AG04449 (cell line): ENCODE measurements around the gene UNC119.

Source experiments
- CTCF ChIA-PET: fragments of 350-600 bp; formaldehyde crosslinking; extraction: SDS; loops from one replicate; lab custom pipeline; 2021; ENCODE audit warnings: antibody characterized with exemption; lab: Yijun Ruan, JAX
- POLR2A ChIA-PET: fragments of 400-600, 350-600 bp; formaldehyde crosslinking; extraction: SDS; loops from one replicate; lab custom pipeline; 2020; ENCODE audit warnings: antibody characterized with exemption, inconsistent platforms; lab: Yijun Ruan, JAX
- DNase-seq: peaks from one replicate; pipeline ENCODE4 v3.0.0-alpha.2; 2010; ENCODE audit warnings: low read depth, low spot score
- H3K4me3 ChIP-seq: 2 replicates; pipeline ENCODE4 v1.5.1; 2011; ENCODE audit warnings: low read depth, mild to moderate bottlenecking, control low read depth, low read length
- TF ChIP-seq, protein P1 (sequence below): IDR thresholded peaks from one replicate; pipeline ENCODE4 v1.5.1; 2011; ENCODE audit warnings: mild to moderate bottlenecking, moderate library complexity, low read length, control low read depth, inconsistent platforms; ENCODE audit not compliant: insufficient read depth; ENCODE audit errors: missing control alignments

The UNC119 gene

DNA sequence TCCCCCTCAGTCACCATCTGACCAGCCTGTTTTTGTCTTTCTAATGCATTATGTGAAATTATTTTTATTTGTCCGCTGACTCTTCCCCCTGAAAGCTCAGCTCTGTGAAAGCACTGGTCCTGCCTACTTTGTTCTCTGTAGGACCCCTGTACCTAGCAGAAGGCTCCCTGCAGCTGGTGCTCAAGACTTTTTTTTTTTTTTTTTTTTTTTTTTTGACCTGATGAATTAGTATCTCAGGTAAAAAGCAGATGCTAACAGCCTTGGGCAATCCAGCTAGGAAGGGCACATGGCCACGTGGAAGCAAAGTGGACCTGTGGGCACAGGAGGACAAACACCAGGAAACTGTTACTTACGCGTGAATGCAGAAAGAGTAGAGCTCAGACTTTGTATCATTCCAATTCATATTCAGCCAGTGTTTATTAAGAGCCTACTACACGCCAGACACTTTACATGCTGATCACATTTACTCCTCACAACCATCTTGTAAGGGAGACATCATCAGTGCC lies 629 bp upstream of the UNC119 start:
- ChIA-PET CTCF (interaction anchor here (1.4 to 8.9 kb wide), 2 partner anchors 16 to 58 kb away, joined by 5 to 107 read pairs; no protein-coding TSS in a partner anchor), POLR2A (interaction anchor here (1.0 kb wide), 1 partner anchor 18 kb away, joined by 4 read pairs; the partner anchor contains the start of gene PIGS)
- H3K4me3 ChIP-seq = no peak overlapping the region; the same call in 1 of the 2 replicates
- TF ChIP-seq, protein P1, sequence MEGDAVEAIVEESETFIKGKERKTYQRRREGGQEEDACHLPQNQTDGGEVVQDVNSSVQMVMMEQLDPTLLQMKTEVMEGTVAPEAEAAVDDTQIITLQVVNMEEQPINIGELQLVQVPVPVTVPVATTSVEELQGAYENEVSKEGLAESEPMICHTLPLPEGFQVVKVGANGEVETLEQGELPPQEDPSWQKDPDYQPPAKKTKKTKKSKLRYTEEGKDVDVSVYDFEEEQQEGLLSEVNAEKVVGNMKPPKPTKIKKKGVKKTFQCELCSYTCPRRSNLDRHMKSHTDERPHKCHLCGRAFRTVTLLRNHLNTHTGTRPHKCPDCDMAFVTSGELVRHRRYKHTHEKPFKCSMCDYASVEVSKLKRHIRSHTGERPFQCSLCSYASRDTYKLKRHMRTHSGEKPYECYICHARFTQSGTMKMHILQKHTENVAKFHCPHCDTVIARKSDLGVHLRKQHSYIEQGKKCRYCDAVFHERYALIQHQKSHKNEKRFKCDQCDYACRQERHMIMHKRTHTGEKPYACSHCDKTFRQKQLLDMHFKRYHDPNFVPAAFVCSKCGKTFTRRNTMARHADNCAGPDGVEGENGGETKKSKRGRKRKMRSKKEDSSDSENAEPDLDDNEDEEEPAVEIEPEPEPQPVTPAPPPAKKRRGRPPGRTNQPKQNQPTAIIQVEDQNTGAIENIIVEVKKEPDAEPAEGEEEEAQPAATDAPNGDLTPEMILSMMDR = no peak
- no peak for DNase-seq

DNA sequence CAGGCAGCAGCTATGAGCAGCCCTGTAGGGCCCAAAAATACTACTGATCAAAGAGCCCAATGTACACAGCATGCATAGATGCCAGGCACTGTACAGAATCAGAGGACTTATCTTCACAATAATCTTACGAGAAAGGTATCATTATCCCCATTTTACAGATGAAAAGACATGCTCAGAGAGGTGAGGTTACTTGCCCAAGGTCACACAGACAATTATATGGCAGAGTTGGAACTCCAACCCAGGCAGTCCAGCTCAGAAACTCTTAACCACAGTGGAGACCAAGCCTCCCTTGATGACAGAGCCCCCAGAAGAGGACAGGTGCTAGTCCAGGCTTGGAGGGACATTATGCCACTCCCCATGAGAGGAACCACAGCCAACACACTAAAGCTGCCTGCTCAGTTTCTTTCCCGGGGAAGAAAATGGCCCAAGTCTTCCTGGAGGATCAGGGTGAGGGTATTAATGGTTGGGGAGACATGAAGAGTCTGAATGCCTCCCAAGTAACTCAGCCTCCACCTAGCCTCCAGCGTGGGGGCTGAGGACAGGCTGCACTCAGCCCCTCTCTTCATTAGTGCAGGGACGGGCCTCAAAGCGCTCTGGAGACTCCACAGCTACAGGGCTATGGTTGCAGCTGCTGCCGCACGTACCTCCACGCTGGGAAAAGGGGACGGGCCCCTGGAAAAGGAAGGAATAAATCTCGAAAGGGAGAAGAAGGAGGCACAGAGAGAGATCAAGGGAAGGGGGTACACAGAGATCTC lies 826 bp downstream of the UNC119 start:
- CTCF ChIA-PET = interaction anchor here (0.9 to 8.9 kb wide), 9 partner anchors 14 to 171 kb away, joined by 3 to 107 read pairs (median 4); partner anchors contain the start of gene PIGS
- TF ChIP-seq, protein P1 = no peak
- H3K4me3 ChIP-seq = peak overlapping the region; percentile 75
- POLR2A ChIA-PET = interaction anchor here (1.9 kb wide), 1 partner anchor 20 kb away, joined by 6 read pairs; the partner anchor contains the start of gene PIGS
- no peak for DNase-seq

DNA sequence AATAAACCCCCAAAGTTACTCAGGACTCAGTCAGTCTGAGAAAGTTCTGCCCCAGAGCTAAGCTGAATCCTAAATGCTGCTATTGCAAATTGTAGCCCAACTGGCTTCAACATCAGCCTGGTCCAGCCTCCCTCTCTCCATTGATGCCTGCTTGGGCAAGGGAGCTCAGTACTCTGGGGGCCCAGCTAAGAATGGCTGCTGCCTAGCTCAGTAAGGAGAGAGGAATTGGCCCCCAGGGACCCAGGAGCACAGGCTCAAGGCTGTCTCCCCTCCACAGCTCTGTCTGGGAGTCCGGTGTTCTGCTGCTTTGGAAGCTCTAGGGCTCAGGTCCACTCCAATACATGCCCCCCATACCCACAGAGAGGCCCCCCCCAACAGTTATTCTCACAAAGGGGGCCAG lies 1.6 kb downstream of the UNC119 start:
- DNase-seq = no peak
- ChIA-PET POLR2A (interaction anchor here (1.9 kb wide), 1 partner anchor 21 kb away, joined by 6 read pairs; the partner anchor contains the start of gene PIGS), CTCF (interaction anchor here (0.7 to 8.9 kb wide), 10 partner anchors 13 to 170 kb away, joined by 3 to 107 read pairs (median 4); partner anchors contain the start of gene PIGS)
- H3K4me3 ChIP-seq = no peak overlapping the region
- TF ChIP-seq, protein P1 = no peak

DNA sequence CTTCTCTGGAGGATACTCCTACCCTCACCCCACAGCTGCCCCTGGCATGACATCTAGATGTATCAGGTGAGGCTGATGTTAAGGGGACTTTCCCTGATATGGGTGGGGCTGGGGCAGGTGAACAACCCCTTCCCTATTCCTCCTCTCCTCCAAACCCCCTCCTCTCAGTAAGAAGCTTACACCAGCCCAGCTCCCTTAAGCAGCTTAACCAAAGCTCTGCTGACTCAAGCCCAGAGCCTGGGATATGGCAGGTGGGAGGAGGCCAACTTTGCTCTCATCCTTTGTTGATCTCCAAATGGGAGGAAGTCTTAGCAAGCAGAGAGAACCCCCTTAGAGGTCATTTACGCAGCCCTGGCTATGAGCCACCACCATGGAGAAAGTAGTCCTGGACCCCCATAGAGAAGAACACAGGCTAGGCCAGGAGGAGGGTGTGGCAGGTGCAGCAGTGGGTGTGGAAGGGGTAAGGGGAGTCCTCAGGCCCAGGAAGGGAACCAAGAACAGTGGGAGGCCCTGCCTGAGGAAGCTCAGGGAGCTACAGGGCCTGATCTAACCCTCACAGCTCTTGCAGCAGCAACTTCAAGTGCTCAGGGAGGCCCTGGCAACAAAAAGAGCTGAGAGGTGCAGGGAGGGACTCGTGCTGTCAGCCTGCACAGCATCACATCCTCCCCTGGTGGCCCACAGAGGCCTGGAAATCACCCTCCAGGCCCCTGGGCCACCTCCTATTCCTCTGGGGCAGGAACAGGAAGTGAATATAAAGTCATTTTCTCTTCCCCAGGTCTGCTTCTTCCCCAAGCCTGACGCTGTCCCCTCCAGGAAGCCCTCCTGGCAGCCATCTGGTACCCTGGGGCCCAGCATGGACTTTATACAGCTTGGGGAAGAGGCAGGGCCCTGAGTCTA lies 2.9 kb downstream of the UNC119 start:
- CTCF ChIA-PET = interaction anchor here (0.6 to 8.9 kb wide), 7 partner anchors 9 to 55 kb away, joined by 3 to 107 read pairs (median 33); partner anchors contain the start of gene PIGS
- no peak overlapping the region for H3K4me3 ChIP-seq
- POLR2A ChIA-PET = no interaction called here
- DNase-seq = no peak
- TF ChIP-seq, protein P1 = no peak

DNA sequence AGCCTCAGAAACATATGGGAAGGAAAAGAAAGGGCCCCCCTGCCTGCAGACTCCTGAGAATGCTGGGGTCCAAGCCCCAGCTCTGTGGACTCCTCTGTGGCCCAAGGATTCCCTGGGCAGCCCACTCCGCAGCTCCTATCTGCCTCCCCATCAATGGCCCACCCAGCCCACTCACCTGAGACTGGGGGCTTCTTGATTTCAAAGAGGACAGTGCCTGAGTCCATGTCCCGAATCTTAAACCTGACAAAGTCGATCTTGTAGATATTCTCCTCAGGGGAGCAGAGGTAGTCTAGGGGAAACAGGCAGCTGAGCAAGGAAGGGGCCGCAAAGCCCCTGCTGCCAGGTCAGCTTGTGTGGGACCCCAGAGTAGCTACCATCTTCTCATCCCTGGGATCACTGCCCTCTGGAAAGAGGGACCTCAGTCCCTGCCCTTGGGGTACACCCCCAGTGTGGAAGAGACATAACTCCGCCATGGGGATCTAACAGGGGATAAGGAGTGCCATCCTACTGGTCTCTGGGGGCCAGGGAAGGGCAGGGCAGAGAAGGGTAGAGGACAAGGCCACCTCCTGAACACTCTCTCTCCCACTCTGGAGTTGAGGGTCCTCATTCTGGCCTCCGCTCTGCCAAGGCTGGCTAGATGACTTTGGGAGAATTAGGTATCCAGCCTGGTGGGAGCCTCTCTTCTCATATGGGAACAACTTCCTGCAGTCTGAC lies 3.9 kb downstream of the UNC119 start:
- POLR2A ChIA-PET = no interaction called here
- no peak for DNase-seq
- CTCF ChIA-PET = interaction anchor here (0.6 to 8.9 kb wide), 15 partner anchors 10 to 65 kb away, joined by 3 to 107 read pairs (median 4); partner anchors contain the start of gene PIGS
- TF ChIP-seq, protein P1 = no peak
- H3K4me3 ChIP-seq = no peak overlapping the region
